Liver (tissue), 9 donors: ENCODE results near the gene APBA3. TPM values are rescaled to one million over a fixed set of nuclear protein-coding genes. Genes with fewer than 3 reads are reported as not detected.
A peak's percentile ranks its signal among the peaks of the same experiment; 100 is the strongest.

Experiments used
- DNase-seq: peaks from one replicate; pipeline ENCODE4 v3.0.0-alpha.2; 2017; ENCODE audit warnings: low spot score
- H3K27ac ChIP-seq, 2 donors: one replicate each; pipeline ENCODE4 v1.7.0; 2013; ENCODE audit warnings: inconsistent platforms in 2 of 2, low read length in 2 of 2, control low read depth in 1 of 2, low read depth in 1 of 2, mild to moderate bottlenecking in 1 of 2
- H3K27me3 ChIP-seq, 4 donors: one replicate each; pipeline versions ENCODE4 v1.6.1 to v1.7.0; 2013; ENCODE audit warnings: low read length in 3 of 4, inconsistent platforms in 1 of 4, mild to moderate bottlenecking in 1 of 4, moderate library complexity in 1 of 4; ENCODE audit not compliant: control insufficient read depth in 4 of 4, insufficient read depth in 4 of 4
- H3K36me3 ChIP-seq, 4 donors: one replicate each; pipeline versions ENCODE4 v1.6.1 to v1.7.0; 2013; ENCODE audit warnings: low read length in 3 of 4, mild to moderate bottlenecking in 3 of 4, low read depth in 1 of 4, moderate library complexity in 1 of 4; ENCODE audit not compliant: control insufficient read depth in 4 of 4, insufficient read depth in 3 of 4
- H3K4me1 ChIP-seq, 4 donors: one replicate each; pipeline versions ENCODE4 v1.6.1 to v1.7.0; 2013; ENCODE audit warnings: low read length in 3 of 4, mild to moderate bottlenecking in 3 of 4, moderate library complexity in 1 of 4; ENCODE audit not compliant: control insufficient read depth in 4 of 4, insufficient read depth in 4 of 4
- H3K4me3 ChIP-seq, 3 donors: one replicate each; pipeline versions ENCODE4 v1.6.1 to v1.7.0; 2013; ENCODE audit warnings: low read length in 3 of 3, control low read depth in 1 of 3, low read depth in 1 of 3, mild to moderate bottlenecking in 1 of 3
- H3K9ac ChIP-seq, 2 donors: one replicate each; pipeline ENCODE4 v1.7.0; 2013; ENCODE audit warnings: low read length in 2 of 2, mild to moderate bottlenecking in 2 of 2, moderate library complexity in 2 of 2, control low read depth in 1 of 2, low read depth in 1 of 2
- H3K9me3 ChIP-seq, 4 donors: one replicate each; pipeline versions ENCODE4 v1.6.1 to v1.7.0; 2013; ENCODE audit warnings: low read length in 3 of 4; ENCODE audit not compliant: control insufficient read depth in 4 of 4
- CTCF ChIP-seq: fragments of 150-350 bp; IDR thresholded peaks from 2 replicates; pipeline ENCODE4 v1.5.1; 2017; ENCODE audit warnings: improper control_type of control experiment, low read depth, low read length; ENCODE audit not compliant: missing input control
- EGR1 ChIP-seq, 2 donors: IDR thresholded peaks; 2 replicates each; pipeline ENCODE4 v1.6.1; 2016 to 2018; ENCODE audit warnings: antibody characterized with exemption in 2 of 2, low read depth in 2 of 2
- JUND ChIP-seq, 2 donors: IDR thresholded peaks; 2 replicates each; pipeline ENCODE4 v1.6.1; 2016; ENCODE audit warnings: antibody characterized with exemption in 2 of 2
- MAX ChIP-seq: IDR thresholded peaks from 2 replicates; pipeline ENCODE4 v1.6.1; 2016; ENCODE audit warnings: antibody characterized with exemption
- NR2F2 ChIP-seq: IDR thresholded peaks from 2 replicates; pipeline ENCODE4 v1.6.1; 2016; ENCODE audit warnings: antibody characterized with exemption
- RAD21 ChIP-seq, 2 donors: IDR thresholded peaks; 2 replicates each; pipeline ENCODE4 v1.6.1; 2016; ENCODE audit warnings: antibody characterized with exemption in 2 of 2, mild to moderate bottlenecking in 2 of 2
- REST ChIP-seq: IDR thresholded peaks from 2 replicates; pipeline ENCODE4 v1.6.1; 2016; ENCODE audit warnings: antibody characterized with exemption, mild to moderate bottlenecking
- SP1 ChIP-seq: IDR thresholded peaks from 2 replicates; pipeline ENCODE4 v1.6.1; 2018; ENCODE audit warnings: antibody characterized with exemption, mild to moderate bottlenecking
- TAF1 ChIP-seq: conservative IDR thresholded peaks from 2 replicates; pipeline ENCODE4 v1.6.1; 2016; ENCODE audit warnings: antibody characterized with exemption, mild to moderate bottlenecking
- YY1 ChIP-seq: IDR thresholded peaks from 2 replicates; pipeline ENCODE4 v1.6.1; 2016; ENCODE audit warnings: antibody characterized with exemption, mild to moderate bottlenecking
- ZBTB33 ChIP-seq: IDR thresholded peaks from 2 replicates; pipeline ENCODE4 v1.6.1; 2016; ENCODE audit warnings: antibody characterized with exemption
- WGBS: extraction: QIAGEN DNeasy Blood & Tissue Kit; methylation state at CpG from one replicate; pipeline ENCODE4 v1.1.7; 2013; 5-methylcytosine and 5-hydroxymethylcytosine counted together
- polyA plus RNA-seq, 2 donors: library from polyadenylated mRNA; stranded (reverse) in 1 of 2; unstranded in 1 of 2; fragments of 200-250 nt in 1 of 2; fragments of >200 nt in 1 of 2; fragmentation: Nextera tagmentation in 1 of 2; extraction: Ambion mirVana in 1 of 2; gene quantifications; one replicate each; pipeline versions ENCODE4 v1.2.1 to v1.2.3, GENCODE V29; 2013 to 2015
- total RNA-seq, 2 donors: library from RNA; depleted of rRNA; stranded (reverse); fragments of >200 nt; gene quantifications; one replicate each; pipeline ENCODE4 v1.2.3, GENCODE V29; 2014
- donor health status: healthy.
- donor health status: healthy.
- donor health status: healthy.
- donor health status: healthy.
- donor health status: healthy.

The APBA3 gene
- total RNA-seq = 10 to 100 TPM; 11.9 to 24.3 TPM
- polyA plus RNA-seq = 1 to 10 TPM; 6.4 to 9.6 TPM

GRCh38 chr19:3761382-3762129, at the start of gene APBA3:
APBA3 (minus strand) TSS chr19:3761692; CDS start chr19:3760264, 1,428 bp downstream.
- Histone ChIP-seq H3K27ac (peak within 1 kb of the TSS; percentile 94 to 100), H3K9ac (peak within 1 kb of the TSS; percentile 96 to 98), H3K36me3 (peaks cover 0 to 12% (median 5%) of the 10 kb centered on the region in 4 donors), H3K4me1 (peaks cover 5 to 22% (median 14%) of the 10 kb centered on the region in 4 donors), H3K27me3 (no peaks in the 10 kb centered on the region), H3K9me3 (no peaks in the 10 kb centered on the region), H3K4me3 (peak within 1 kb of the TSS; percentile 78 to 90 (median 83))
- TF ChIP-seq JUND (IDR thresholded peaks at IDR 0.05) = no peak
- TF ChIP-seq REST = peak; percentile 14
- TF ChIP-seq TAF1 = no peak
- peak; percentile 58 to 65 for TF ChIP-seq EGR1 (IDR thresholded peaks at IDR 0.05; ENCODE audit: low read depth in 2 of 2)
- no peak for TF ChIP-seq ZBTB33
- TF ChIP-seq YY1 = no peak
- no peak for TF ChIP-seq NR2F2
- no peak for TF ChIP-seq SP1
- TF ChIP-seq CTCF = peak; percentile 42
- no peak for TF ChIP-seq MAX
- peak; percentile 37 to 48 for TF ChIP-seq RAD21 (IDR thresholded peaks at IDR 0.05)
- WGBS = 3% methylated on average over 45 of the region's 45 CpGs
- DNase-seq = peak; percentile 97

- TF ChIP-seq REST = no peak
- no peak for TF ChIP-seq CTCF
- H3K27me3 ChIP-seq = no peaks in the 10 kb centered on the region
- WGBS = 76% methylated on average over 38 of the region's 38 CpGs
- no peak overlapping the region for H3K9ac ChIP-seq
- H3K9me3 ChIP-seq = no peaks in the 10 kb centered on the region
- no peak overlapping the region for H3K4me3 ChIP-seq
- peak overlapping the region; percentile 10 to 20 for H3K27ac ChIP-seq
- H3K4me1 ChIP-seq = peaks cover 0 to 10% (median 5%) of the 10 kb centered on the region in 4 donors
- H3K36me3 ChIP-seq = no peaks in the 10 kb centered on the region
- no peak for DNase-seq
These were observed 49.3 kb upstream of the APBA3 start for GRCh38 chr19:3810708-3811355.
